ENCODE measurements around the gene CBFB.
A peak's percentile ranks its signal among the peaks of the same experiment; 100 is the strongest.

The CBFB gene

DNA sequence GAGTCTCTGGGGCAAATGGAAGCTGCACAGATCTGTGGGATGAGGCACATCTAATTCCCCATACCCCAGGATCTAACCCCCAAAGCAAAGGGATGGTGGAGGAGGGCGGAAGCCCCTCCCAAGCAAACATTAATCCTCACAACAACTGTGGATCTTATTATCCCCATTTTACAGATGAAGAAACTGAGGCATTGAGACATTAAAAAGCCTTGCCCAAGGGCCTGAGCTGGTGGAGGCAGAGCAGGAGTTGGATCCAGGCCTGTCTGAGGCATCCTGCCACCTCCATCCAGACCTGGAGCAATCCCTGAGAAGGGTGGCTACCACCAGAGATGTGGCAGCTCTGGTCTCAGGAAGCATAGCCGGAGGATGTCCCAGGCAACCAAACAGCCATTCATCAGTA is 17.7 kb upstream of the CBFB start:
- H3K4me3 ChIP-seq (ENCODE audit: low read length): no peak overlapping the region
- TF ChIP-seq ZNF274 (IDR thresholded peaks at IDR 0.05; ENCODE audit: low read depth, low read length): no peak

DNA sequence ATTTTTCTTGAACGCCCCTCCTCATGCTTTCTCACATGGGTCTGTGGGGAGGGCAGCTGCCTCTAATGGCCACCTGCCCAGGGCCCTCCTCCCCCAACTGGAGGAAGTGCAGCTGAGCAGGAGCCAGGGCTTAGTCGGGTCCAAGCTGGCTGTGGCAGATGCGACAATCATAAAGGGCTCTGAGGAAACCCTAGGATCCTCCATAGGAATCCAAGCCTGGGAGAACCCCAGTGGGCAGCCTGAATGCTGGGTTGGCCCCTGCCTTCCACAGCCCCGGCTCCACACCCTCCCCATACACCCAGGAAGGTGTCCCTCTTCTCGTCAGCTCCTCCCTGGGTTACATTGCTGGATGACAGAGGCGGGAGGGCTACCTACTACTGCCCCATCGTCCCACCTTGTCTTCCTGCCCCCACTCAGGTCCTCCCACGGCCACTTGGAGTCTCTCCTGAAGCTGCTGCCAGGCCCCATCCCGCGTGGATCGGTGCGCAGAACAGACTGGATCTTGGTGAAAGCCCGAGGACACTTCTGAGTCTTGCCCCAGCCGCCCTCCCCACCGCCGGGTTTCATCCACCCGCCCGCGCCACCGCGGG is 15.6 kb upstream of the CBFB start:
- H3K4me3 ChIP-seq (ENCODE audit: low read length): no peak overlapping the region; the same call in 1 of the 2 replicates
- no peak for TF ChIP-seq ZNF274 (IDR thresholded peaks at IDR 0.05; ENCODE audit: low read depth, low read length)

DNA sequence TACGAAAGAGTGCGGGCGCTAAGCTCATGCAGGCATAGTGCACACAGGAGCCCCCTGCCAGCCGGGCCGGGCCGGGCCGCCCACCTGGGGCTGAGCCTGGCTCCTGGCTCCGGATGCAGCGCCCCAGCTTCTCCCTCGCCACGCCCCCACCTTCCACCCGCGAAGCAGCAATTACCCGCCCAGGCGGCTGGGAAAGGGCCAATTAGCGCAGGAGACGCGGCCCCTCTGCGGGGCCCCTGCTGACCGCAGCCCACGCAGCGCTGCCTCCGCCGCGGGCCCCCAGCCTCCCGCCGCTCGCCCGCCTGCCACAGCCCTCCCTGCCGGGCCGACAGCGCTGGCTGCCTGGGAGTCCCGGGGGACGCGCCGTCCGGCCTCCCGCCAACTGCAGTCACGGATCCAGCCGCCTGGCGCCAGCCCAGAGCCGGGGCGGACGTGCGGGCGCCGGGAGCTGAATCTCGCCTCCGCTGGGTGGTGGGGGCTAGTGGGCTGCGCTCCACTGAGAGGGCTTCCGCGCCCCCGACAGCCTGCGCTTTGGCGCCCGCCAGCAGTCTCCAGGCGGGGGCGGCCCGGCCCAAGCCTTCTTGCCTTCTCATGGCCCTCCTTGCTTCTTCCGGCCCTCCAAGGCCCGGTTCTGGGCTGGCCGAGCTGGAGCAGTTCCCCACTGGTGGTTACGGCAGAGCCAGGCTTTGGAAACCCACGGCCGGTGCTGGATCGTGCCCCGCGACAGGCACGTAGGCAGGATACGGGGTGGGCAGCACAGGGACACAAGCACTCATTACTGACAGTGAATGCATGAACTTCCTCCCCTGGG is 14.9 kb upstream of the CBFB start:
- no peak for TF ChIP-seq ZNF274 (IDR thresholded peaks at IDR 0.05; ENCODE audit: low read depth, low read length)
- H3K4me3 ChIP-seq (ENCODE audit: low read length): peak overlapping the region; percentile 29; the same call in 1 of the 2 replicates

DNA sequence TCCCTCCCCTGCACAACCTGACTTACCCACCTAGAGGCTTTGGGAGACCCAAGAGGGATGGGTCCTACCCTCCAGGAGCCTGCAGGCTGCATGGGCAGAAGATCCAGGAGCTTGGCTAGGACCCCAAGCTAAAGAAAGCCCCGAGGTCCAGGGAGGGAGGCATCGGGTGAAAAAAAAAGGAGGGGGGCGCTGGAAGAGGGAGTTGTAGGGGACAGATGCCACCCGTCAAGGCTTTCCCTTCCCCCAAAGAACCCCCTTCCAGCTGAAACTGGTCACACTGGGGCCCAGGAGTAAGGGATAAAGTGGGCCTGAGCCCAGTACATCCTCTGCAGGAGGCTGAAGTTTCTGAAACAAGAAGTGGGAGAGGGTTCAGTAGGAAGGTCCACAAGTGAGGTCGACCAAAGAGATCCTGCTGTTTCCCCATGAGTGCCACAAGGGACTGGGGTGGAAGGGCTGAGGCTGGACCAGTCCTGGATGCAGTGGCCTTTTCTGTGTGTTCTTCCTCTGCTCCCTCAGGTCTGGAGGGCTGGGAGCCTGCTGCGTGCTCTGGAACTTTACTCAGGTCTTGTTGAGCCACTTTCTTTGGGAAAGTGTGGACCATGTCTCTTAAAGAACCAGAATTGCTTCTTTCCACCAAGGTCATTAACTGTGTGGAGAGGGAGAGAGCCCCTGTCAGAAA is 14.2 kb upstream of the CBFB start:
- TF ChIP-seq ZNF274 (IDR thresholded peaks at IDR 0.05; ENCODE audit: low read depth, low read length): no peak
- no peak overlapping the region; the same call in 1 of the 2 replicates for H3K4me3 ChIP-seq (ENCODE audit: low read length)

DNA sequence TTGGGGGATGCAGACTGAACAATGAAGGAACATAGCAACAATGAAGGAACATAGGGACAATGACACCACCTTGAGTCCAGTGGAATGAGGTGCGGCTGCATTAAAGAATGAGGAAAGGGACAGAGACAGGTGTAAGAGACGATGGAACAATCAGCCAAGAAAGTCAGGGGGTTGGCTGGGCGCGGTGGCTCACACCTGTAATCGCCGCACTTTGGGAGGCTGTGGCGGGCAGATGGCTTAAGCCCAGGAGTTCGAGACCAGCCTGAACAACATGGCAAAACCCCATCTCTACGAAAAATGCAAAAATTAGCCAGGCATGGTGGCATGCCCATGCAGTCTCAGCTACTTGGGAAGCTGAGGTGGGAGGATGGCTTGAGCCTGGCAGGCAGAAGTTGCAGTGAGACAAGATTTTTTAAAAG is 13.6 kb upstream of the CBFB start:
- TF ChIP-seq ZNF274 (IDR thresholded peaks at IDR 0.05; ENCODE audit: low read depth, low read length): no peak
- H3K4me3 ChIP-seq (ENCODE audit: low read length): no peak overlapping the region

DNA sequence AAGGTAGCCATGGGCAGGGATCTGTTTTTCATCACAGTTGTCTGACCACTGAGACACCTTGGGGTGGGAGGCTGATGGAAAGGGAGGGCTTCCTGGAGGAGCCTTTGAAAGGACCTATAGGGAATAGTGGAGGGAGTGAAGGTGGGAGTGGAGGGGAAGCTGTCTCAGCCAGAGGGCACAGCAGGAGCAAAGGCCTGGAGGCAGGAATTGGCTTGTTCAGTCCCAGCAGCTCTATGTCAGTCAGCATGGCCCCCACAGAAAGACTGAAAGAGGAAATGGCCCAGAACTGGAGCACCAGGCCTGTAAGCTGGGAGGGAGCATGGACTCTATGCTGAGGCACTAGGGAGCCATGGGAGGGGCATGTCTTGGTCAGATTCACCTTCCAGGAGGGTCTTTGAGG is 12.8 kb upstream of the CBFB start:
- H3K4me3 ChIP-seq (ENCODE audit: low read length): no peak overlapping the region
- no peak for TF ChIP-seq ZNF274 (IDR thresholded peaks at IDR 0.05; ENCODE audit: low read depth, low read length)

DNA sequence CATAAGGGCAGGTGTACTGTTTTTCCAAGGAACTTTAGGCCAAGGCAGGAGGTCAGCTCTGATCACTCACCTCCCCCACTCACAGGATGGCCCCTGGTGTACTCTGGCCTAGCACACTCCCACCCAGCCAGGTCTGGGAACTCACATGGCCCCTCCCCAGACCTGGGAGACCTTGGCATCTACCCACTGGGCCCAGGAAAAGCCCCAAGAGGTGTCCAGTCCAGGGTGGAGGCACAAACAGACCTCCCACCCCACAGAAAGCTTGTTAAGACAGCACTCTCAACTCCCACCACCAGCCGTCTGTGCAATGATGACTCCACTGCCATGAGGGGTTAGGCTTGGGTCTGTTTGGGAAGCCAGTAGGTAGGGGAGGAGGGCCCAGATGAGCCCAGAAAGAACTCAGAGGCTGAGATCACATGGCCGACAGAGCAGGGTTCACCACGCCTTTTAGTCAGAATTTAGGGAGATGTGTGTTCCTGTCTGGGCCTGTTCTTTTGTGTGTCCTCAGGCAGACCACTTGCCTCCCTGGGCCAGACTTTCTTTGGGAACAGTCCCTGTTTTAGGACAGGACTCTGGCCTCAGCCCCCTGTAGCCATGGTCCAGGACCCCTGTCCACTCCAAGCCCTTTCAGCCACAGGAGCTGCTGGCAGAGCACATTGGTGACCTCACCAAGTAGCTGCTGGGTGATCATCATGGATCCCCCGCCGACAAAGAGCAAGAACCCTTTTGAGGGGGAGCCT is 12.1 kb upstream of the CBFB start:
- TF ChIP-seq ZNF274 (IDR thresholded peaks at IDR 0.05; ENCODE audit: low read depth, low read length): no peak
- no peak overlapping the region for H3K4me3 ChIP-seq (ENCODE audit: low read length)

DNA sequence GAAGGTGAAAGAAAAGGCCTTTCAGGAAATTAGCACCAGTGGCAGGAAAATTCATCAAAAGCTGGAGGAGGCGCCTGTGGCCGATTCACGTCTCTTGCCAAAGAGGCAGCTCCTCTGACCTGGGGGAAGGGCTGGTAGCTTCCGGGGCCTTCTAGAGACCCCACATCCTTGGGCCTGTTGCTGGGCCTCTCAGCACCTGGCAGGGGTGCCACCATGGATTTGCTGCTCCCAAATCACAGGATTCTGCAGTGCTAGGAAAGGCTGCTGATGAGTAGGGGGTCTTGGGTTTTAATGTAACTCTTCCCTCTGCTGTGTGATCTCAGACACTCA is 11.6 kb upstream of the CBFB start:
- no peak for TF ChIP-seq ZNF274 (IDR thresholded peaks at IDR 0.05; ENCODE audit: low read depth, low read length)
- H3K4me3 ChIP-seq (ENCODE audit: low read length): no peak overlapping the region

DNA sequence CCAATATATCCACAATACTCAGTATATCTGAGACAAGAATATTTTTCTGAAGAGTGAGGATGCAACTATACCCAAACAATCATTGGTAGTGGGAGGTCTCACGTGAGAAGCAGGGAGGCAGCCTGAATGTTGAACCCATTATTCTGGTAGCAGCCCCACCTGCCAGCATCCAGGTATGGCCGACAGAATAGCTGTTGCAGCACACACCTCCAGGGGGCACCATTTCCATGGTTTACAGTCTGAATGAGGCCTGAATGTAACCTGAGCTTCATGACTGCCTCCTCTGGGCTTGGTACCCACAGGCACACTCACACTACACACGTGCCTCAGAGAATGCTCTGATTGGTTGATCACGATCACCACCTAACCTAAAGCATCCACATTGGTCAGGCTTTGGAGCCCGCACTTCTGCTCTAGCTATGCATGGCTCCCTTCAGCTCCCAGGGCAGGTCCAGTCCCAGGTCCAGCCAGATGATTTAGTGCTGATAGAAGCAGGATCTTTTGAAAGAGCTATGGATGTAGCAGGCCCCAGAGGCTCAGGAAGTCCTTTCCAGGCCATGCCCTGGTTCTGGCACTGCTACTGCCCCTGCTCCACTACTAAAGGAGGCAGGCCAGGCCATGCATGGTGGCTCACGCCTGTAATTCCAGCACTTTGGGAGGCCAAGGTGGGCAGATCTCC is 11.0 kb upstream of the CBFB start:
- no peak overlapping the region for H3K4me3 ChIP-seq (ENCODE audit: low read length)
- TF ChIP-seq ZNF274 (IDR thresholded peaks at IDR 0.05; ENCODE audit: low read depth, low read length): no peak

DNA sequence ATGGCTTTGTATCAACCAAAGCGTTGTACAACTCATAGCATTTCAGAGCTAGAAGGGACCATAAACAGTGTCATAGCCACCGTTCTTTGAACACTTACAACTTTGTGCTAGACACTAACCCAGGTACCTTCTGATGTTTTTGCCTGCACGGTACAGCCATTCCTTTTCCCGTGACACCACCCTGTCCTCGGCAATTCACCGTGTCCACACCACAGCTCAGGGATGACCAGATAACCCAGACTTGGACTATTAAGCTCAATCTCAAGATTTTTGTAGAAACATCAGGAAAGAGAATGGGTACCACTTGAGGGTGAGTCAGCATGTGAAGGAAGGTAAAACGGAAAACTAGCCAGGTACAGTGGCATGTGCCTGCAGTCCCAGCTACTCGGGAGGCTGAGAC is 9.8 kb upstream of the CBFB start:
- H3K4me3 ChIP-seq (ENCODE audit: low read length): no peak overlapping the region
- no peak for TF ChIP-seq ZNF274 (IDR thresholded peaks at IDR 0.05; ENCODE audit: low read depth, low read length)

DNA sequence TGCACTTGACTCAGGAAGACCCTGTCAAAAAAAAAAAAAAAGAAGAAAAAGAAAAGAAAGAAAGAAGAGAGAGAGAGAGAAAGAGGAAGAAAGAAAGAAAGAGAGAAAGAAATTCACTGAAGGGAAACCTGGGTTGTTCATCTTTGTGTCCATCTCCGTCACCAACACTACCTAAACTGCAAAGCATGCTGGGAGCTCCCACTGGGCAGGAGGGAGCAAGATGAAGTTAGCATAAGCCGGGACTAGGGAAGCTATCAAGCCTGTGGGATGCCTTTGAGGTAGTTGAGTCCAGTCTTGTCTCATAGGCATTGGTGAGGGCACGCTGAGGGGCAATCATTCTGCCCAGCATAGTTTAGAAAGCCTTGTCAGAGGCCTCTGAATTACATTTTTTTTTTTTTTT is 7.6 kb upstream of the CBFB start:
- TF ChIP-seq ZNF274 (IDR thresholded peaks at IDR 0.05; ENCODE audit: low read depth, low read length): no peak
- no peak overlapping the region for H3K4me3 ChIP-seq (ENCODE audit: low read length)

DNA sequence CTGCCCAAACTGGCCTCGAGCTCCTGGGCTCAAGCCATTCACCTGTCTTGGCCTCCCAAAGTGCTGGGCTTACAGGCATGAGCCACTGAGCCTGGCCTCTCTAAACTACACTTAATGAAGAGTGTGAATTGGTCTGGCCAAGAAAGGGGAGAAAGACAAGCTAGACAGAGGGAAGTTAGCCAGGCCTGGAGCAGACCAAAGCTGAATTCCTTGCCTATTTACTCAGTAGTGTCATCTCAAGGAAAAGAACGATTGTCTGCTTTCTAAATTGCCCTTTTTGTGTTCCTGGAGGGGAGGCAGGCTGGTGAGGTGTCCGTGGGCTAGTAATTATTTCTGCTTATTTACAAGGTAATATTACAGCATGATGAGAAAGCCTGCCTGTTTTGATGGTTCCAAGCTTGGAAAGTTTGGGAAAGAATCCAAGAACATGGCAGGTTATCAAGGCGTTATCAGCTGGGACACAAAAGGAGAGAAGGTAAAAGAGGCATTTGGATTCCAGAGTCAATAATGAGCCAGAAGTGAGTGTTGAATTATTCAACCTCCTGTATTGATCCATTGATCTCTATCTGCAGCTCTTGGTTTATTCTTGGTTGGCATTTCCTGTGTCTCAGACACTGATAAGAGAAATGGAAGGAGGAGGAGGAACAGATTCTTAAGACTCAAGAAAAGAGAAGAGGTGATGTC is 6.3 kb upstream of the CBFB start:
- H3K4me3 ChIP-seq (ENCODE audit: low read length): no peak overlapping the region
- TF ChIP-seq ZNF274 (IDR thresholded peaks at IDR 0.05; ENCODE audit: low read depth, low read length): no peak

DNA sequence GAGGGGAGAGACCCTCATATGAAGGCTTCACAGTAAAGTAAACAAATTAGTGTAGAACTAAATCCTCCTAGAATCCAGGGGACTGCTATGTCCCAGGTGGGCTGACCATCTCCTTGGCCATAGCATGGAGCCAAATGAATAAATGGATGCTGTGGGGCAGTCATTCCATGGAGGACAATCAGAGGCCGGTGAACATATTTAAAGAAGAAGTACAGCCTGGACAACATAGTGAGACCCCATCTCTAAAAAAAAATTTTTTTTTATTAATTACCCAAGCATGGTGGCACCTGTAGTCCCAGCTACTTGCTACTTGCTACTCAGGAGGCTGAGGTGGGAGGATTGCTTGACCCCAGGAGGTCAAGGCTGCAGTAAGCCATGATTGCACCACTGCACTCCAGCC is 5.3 kb upstream of the CBFB start:
- no peak overlapping the region for H3K4me3 ChIP-seq (ENCODE audit: low read length)
- no peak for TF ChIP-seq ZNF274 (IDR thresholded peaks at IDR 0.05; ENCODE audit: low read depth, low read length)

Data from GM08714 (cell line).